CMK (cell line): Measurements from ENCODE around the gene NPIPA3.
"Not testable (repeated sequence)": the region's sequence is repeated elsewhere in the genome, so short reads cannot be mapped to it uniquely, and the experiment has no call there.

Experiments used
- DNase-seq: peaks from one replicate; pipeline ENCODE4 v3.0.0-alpha.2; 2010; ENCODE audit warnings: low read depth

NPIPA3 gene

GRCh38 chr16:14703156-14704011, at the start of gene NPIPA3:
Gene NPIPA3 (plus strand): TSS chr16:14703411. CDS start chr16:14708944, 5,533 bp downstream.
- not testable (repeated sequence) for DNase-seq

DNA sequence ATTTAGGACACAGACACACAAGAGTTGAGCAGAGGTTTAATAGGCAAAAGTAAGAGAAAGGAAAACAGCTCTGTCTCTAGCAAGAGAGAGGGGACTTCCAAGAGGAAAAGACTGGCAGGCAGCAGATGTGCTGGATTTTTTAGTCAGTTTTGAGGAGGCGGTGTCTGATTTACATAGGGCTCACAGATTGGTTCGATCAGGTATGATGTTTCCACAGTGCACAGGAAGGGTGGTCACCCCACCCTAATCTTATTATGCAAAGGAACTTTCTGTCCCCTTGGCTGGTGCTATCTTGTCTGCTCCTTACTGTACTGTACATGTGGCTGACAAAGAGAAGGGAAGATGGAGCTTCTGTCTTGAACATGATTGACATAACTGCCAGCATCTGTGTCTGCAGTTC, 45.1 kb upstream of the NPIPA3 start:
- no peak for DNase-seq

GRCh38 chr16:14667347-14668266, 35.6 kb upstream of the NPIPA3 start:
- DNase-seq, result no peak

- no peak for DNase-seq
Observed at GRCh38 chr16:14668556-14669223, 34.5 kb upstream of the NPIPA3 start.

DNA sequence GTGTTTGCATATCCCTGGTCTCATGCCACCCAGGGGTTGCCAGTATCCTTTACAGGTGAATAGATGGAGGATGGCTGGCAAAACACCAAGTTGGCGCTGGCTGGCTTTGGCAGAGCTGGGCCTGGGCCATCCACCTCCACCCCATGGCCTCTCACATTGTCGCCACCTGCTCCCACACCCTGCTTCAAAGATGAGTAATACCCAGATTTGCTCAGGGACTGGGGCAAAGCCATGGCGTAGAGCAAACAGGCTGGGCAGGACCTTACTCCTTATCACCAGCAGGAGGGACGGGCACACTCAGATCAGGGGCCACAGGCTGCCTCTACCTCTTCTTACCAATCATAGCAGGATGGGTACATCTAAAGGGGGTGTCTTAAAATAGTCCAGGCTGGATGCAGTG, 33.4 kb upstream of the NPIPA3 start:
- DNase-seq, result no peak

DNA sequence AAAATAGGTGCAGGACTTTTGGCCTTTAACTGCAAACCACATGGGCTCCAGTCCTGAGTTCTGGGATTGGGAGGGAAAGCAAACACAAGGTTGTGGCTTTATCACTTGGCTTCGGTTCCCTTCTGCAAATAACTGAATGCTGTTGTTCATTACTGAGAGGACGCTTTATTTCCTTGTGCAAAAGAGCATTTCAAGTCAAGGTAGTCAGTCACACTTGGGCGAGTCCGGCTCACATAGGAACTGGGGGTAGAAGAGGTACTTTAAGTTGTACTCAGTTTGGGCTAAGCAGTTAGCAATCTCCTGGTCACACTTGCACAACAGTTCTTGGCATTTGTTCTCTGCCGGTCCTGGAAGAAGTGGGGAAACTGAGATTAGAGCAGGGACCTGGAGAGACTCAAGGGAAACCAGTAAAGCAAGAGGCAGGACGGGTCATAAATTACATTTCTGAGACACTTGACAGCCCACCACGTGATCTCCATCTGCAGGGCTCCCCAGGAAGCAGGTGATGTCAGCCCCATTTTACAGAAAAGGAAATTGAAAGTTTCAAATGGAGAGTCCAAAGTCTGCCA, 30.7 kb upstream of the NPIPA3 start:
- no peak for DNase-seq

DNA sequence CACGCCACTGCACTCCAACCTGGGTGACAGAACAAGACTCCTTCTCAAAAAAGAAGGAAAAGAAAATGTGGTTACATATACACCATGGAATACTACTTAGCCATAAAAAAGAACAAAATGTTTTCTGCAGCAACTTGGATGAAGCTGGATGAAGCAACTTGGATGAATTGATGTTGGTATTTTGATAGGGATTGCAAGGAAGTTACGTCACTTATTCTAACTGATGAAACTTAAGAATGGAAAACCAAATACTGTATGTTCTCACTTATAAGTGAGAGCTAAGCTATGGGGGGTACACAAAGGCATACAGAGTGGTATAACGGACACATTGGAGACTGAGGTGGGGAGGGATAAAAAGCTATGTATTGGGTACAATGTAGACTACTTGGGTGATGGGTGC, 26.6 kb upstream of the NPIPA3 start:
- no peak for DNase-seq

- no peak for DNase-seq
Observed at GRCh38 chr16:14677627-14678026, 25.6 kb upstream of the NPIPA3 start.

DNA sequence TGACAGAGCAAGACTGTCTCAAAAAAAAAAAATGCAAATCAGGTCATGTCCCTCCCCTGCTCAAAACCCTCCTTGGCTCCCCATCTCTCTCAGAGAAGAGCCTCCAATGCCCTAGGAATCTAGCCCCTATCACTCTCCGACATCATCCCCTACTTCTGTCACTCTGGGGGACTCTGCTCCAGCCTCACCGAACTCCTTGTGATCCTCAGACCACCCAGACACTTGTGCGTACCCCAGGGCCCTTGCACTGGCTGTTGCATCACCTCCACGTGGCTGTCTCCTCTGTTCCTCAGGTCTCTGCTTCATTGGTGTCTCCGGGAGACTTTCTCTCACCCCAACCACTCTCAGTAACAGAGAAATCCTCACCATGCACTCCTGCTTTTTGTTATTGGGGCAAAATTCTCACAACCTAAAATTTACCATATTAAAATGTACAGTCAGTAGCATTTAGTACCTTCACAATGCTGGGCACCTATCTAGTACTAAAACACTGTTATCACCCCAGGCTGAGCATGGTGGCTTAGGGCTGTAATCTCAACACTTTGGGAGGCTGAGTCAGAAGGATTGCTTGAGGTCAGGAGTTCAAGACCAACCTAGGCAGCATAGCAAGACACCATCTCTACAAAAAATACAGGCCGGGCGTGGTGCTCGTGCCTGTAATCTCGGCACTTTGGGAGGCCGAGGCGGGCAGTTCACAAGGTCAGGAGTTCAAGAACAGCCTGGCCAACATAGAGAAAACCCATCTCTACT, 24.3 kb upstream of the NPIPA3 start:
- no peak for DNase-seq

GRCh38 chr16:14680396-14680795, 22.8 kb upstream of the NPIPA3 start:
- DNase-seq, result not testable (repeated sequence)

DNA sequence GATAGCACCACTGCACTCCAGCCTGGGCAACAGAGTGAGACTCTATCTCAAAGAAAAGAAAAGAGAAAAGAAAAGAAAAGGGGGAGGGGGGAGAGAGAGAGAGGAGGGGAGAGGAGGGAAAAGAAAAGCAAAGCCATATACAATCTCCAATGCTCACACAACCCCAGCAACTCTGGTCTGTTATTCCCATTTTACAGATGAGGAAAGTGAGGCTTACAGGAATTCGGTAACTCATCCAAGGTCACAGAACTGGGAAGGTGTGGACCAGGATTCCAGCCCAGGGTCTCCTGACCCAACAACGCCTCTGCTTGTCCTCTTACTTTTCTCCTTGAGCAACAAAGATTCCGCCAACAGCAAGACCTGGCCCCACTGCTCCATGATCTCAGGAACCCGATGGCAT, 22.1 kb upstream of the NPIPA3 start:
- DNase-seq, result no peak

- DNase-seq, result no peak
Observed at GRCh38 chr16:14682121-14682520, 21.1 kb upstream of the NPIPA3 start.

DNA sequence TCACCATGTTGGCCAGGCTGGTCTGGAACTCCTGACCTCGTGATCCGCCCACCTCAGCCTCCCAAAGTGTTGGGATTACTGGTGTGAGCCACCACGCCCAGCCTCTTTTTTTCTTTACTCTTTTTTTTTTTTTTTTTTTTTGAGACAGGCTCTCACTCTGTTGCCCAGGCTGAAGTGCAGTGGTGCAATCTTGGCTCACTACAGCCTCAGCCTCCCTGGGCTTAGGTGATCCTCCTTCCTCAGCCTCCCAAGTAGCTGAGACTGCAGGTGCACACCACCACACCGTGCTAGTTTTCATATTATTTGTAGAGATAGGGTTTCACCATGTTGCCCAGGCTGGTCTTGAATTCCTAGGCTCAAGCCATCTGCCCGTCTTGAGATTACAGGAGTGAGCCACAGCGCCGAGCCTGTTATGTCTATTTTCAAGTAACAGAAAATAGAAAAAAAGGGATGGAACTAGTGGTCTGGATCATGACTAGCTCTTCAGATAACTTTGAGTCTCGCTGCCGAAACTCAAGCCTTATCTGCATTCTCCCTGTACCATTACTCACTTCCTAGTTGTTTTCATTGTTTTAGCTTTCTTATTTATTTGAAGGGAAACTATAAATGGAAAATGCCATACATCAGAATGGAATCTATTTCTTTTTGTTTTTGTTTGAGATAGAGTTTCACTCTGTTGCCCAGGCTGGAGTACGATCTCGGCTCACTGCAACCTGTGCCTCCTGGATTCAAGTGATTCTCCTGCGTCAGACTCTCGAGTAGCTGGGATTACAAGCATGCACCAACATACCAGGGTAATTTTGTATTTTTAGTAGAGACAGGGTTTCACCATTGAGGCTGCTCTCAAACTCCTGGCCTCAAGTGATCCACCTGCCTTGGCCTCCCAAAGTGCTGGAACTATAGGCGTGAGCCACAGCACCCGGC, 17.1 kb upstream of the NPIPA3 start:
- DNase-seq, result not testable (repeated sequence)

DNA sequence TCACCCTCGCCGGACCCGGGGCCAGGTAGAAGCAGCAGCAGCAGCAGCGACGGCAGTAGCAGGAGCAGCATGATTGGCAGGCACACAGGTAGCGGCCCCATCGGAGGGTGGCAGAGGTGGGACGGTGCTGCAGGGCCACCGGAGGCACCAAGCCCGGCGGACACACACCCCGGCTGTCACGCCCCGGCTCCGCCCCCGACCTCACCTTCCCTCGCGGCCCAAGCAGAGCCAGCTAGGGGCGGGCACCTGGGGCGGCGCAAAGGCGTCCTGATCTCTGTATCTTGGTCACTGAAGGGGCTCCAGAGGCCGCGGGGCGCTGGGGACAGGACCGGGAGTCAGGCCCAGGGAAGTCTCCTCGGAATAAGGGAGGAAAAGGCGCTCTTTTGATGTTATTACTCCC, 9.1 kb upstream of the NPIPA3 start, which contains the start of gene PLA2G10:
Gene PLA2G10 (minus strand): TSS at position 180 of the 400 bp plus-strand sequence. CDS start 79 bp downstream, at position 101.
- DNase-seq, result not testable (repeated sequence)

GRCh38 chr16:14701859-14702258, 1.4 kb upstream of the NPIPA3 start:
- not testable (repeated sequence) for DNase-seq

DNA sequence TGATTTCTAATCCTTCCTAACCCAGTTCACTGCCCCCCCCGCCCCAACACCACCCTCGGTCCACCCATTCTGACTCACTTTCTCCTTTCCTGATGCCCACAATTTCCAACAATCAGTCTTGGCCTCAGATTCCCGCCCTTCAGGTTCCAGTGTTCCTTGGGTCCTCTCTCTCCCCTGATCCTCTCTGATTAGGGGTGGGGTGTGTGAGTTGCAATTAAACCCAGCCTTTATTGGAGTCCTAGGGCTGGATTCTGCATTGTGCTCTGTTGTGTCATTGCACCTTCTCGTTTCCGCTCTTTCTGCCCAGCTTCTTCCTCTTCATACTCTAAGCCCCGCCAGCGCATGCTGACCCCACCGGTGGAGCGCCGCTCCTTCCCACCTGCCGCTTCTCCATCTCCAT, 539 bp upstream of the NPIPA3 start:
- DNase-seq, result not testable (repeated sequence)

GRCh38 chr16:14733233-14733632, 30.0 kb downstream of the NPIPA3 start:
- DNase-seq, result not testable (repeated sequence)

DNA sequence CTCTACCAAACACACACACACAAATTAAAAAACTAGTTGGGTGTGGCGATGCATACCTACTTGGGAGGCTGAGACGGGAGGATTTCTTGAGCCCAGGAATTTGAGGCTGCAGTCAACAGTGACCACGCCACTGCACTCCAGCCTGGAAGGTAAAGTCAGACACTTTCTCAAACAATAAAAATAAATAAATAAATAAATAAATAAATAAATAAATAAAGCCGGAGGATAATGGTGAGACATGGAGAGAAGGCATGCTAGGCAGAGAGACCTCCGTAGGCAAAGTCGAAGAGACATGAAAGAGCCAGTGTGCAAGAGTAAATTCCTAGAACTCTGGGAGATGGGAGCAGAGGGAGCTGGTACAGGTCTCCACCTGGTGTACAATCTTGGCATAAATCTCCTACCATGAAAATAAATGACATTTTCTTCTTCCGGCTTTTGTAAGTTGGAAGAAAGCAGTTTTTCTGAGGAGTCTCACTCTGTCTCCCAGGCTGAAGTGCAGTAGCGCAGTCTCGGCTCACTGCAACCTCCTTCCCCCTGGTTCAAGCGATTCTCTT, 37.7 kb downstream of the NPIPA3 start:
- DNase-seq, result not testable (repeated sequence)

- DNase-seq, result not testable (repeated sequence)
Observed at GRCh38 chr16:14741794-14742193, 38.6 kb downstream of the NPIPA3 start.
